ENCODE results near the gene H1-8. TPM values are rescaled to one million over a fixed set of nuclear protein-coding genes. Genes with fewer than 3 reads are reported as not detected.

The H1-8 gene
- total RNA-seq, 4 donors from 2014 or later = not detected

- Histone ChIP-seq H3K4me3 (no peak overlapping the region), H3K9me3 (no peaks in the 10 kb centered on the region), H3K4me1 (peaks cover 0 to 99% (median 84%) of the 10 kb centered on the region in 4 donors), H3K27me3 (no peaks in the 10 kb centered on the region), H3K36me3 (peaks cover 0 to 69% (median 0%) of the 10 kb centered on the region in 3 donors), H3K27ac (peak overlapping the region in 3 of 4 donors; percentile 83 to 95 (median 90))
- DNase-seq (ENCODE audit: low spot score in 2 of 2) = no peak
- TF ChIP-seq EP300 (IDR thresholded peaks at IDR 0.05) (no peak), POLR2A (IDR thresholded peaks at IDR 0.05) (no peak), CTCF (IDR thresholded peaks at IDR 0.05) (no peak)
- 69 to 71% methylated on average over 10 to 11 of the region's 11 CpGs for WGBS, 2 donors
Measured at GRCh38 chr3:129558772-129559564, 16.0 kb downstream of the H1-8 start.

- no peak for DNase-seq (ENCODE audit: low spot score in 2 of 2)
- TF ChIP-seq POLR2A (IDR thresholded peaks at IDR 0.05) = no peak
- no peak for TF ChIP-seq CTCF (IDR thresholded peaks at IDR 0.05)
- TF ChIP-seq EP300 (IDR thresholded peaks at IDR 0.05) = no peak
- no peaks in the 10 kb centered on the region for H3K9me3 ChIP-seq
- H3K36me3 ChIP-seq = peaks cover 0 to 75% (median under 1%) of the 10 kb centered on the region in 3 donors
- no peaks in the 10 kb centered on the region for H3K27me3 ChIP-seq
- peaks cover 0 to 99% (median 84%) of the 10 kb centered on the region in 4 donors for H3K4me1 ChIP-seq
- H3K4me3 ChIP-seq = no peak overlapping the region
- 81 to 83% methylated on average over 15 to 20 of the region's 20 CpGs for WGBS, 2 donors
- H3K27ac ChIP-seq = peak overlapping the region; percentile 69 to 95 (median 86)
Measured at GRCh38 chr3:129559565-129560079, 16.6 kb downstream of the H1-8 start.

GRCh38 chr3:129560269-129560787 lies 17.4 kb downstream of the H1-8 start:
- H3K27me3 ChIP-seq = no peaks in the 10 kb centered on the region
- TF ChIP-seq POLR2A (IDR thresholded peaks at IDR 0.05) = no peak
- no peak for TF ChIP-seq EP300 (IDR thresholded peaks at IDR 0.05)
- 6 to 63% methylated on average over 4 to 9 of the region's 16 CpGs for WGBS, 2 donors
- DNase-seq (ENCODE audit: low spot score in 2 of 2) = no peak
- H3K27ac ChIP-seq = peak overlapping the region; percentile 69 to 95 (median 86)
- H3K9me3 ChIP-seq = no peaks in the 10 kb centered on the region
- H3K4me1 ChIP-seq = peaks cover 0 to 99% (median 80%) of the 10 kb centered on the region in 4 donors
- peaks cover 0 to 82% (median 7%) of the 10 kb centered on the region in 3 donors for H3K36me3 ChIP-seq
- no peak overlapping the region for H3K4me3 ChIP-seq

GRCh38 chr3:129560911-129561594 lies 18.1 kb downstream of the H1-8 start:
- WGBS, 2 donors = 18 to 26% methylated on average over 9 to 15 of the region's 18 CpGs
- H3K9me3 ChIP-seq = no peaks in the 10 kb centered on the region
- TF ChIP-seq POLR2A (IDR thresholded peaks at IDR 0.05) (no peak), EP300 (IDR thresholded peaks at IDR 0.05) (peak in 1 of 2 donors; percentile 71)
- H3K36me3 ChIP-seq = peaks cover 0 to 86% (median 12%) of the 10 kb centered on the region in 3 donors
- H3K4me3 ChIP-seq = no peak overlapping the region
- DNase-seq (ENCODE audit: low spot score in 2 of 2) = peak; percentile 63 to 74
- H3K27me3 ChIP-seq = no peaks in the 10 kb centered on the region
- H3K4me1 ChIP-seq = peaks cover 0 to 96% (median 72%) of the 10 kb centered on the region in 4 donors
- H3K27ac ChIP-seq = peak overlapping the region; percentile 69 to 95 (median 86)

- TF ChIP-seq POLR2A (IDR thresholded peaks at IDR 0.05) (no peak), CTCF (IDR thresholded peaks at IDR 0.05) (no peak), EP300 (IDR thresholded peaks at IDR 0.05) (no peak)
- Histone ChIP-seq H3K9me3 (no peaks in the 10 kb centered on the region), H3K36me3 (peaks cover 0 to 86% (median 12%) of the 10 kb centered on the region in 3 donors), H3K4me3 (no peak overlapping the region), H3K27ac (peak overlapping the region; percentile 69 to 95 (median 86)), H3K27me3 (no peaks in the 10 kb centered on the region), H3K4me1 (peaks cover 0 to 93% (median 68%) of the 10 kb centered on the region in 4 donors)
- DNase-seq (ENCODE audit: low spot score in 2 of 2) = no peak
- WGBS, 2 donors = 53 to 78% methylated on average over 15 to 18 of the region's 18 CpGs
Measured at GRCh38 chr3:129561619-129562248, 18.8 kb downstream of the H1-8 start.

Data from tibial nerve (tissue), 4 donors.